Measurements from ENCODE around the gene PCDHGA4. TPM values are rescaled to one million over a fixed set of nuclear protein-coding genes. Genes with fewer than 3 reads are reported as not detected.
"Not testable (repeated sequence)": the region's sequence is repeated elsewhere in the genome, so short reads cannot be mapped to it uniquely, and the experiment has no call there.

The PCDHGA4 gene
- total RNA-seq, 1 experiment from 2014 or later, result 0.26 TPM

DNA sequence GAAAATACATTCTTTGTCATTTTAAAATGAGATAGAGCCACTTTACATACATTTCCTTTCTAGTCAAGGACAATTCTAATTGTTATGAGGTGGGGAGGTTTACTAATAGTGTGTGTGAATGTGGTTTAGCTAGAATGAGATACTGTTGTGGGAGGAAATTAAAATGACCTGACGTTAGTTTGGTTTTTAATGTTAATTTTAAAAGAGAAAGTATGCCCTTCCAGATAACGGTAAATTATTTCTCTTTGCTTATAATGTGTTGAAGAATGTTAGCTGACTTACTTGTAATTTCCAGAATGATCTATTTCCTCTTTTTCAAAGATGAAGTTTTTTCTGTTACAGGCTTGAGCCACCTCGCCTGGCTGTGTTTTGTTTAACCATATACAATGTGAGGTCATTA, 32.6 kb upstream of the PCDHGA4 start:
- intact Hi-C loops (cut with micrococcal nuclease), result no loop called here
- Mint-ChIP-seq H3K36me3 (ENCODE audit: insufficient read depth, unreplicated experiment) (peaks cover 37% of the 10 kb centered on the region), H3K4me3 (ENCODE audit: unreplicated experiment) (peak overlapping the region; percentile 99), H3K27me3 (ENCODE audit: insufficient read depth, unreplicated experiment) (no peaks in the 10 kb centered on the region), H3K27ac (ENCODE audit: low read depth, unreplicated experiment) (no peak overlapping the region), H3K4me1 (ENCODE audit: insufficient read depth, unreplicated experiment) (peaks cover 14% of the 10 kb centered on the region), H3K9me3 (ENCODE audit: unreplicated experiment) (peaks cover 38% of the 10 kb centered on the region)
- ChIA-PET CTCF (interaction anchor here (0.6 to 1.4 kb wide), 9 partner anchors 8 to 821 kb away, joined by 3 to 4 read pairs (median 3); partner anchors contain the start of genes PCDHGA1 and PCDHGA5), POLR2A (interaction anchor here (0.6 to 5.0 kb wide), 3 partner anchors 61 to 616 kb away, joined by 3 to 60 read pairs (median 3); no protein-coding TSS in a partner anchor)
- no TSS peak for BruUV-seq (replicated peaks)
- DNase-seq (ENCODE audit: unreplicated experiment), result no peak
- TF ChIP-seq, protein P1, sequence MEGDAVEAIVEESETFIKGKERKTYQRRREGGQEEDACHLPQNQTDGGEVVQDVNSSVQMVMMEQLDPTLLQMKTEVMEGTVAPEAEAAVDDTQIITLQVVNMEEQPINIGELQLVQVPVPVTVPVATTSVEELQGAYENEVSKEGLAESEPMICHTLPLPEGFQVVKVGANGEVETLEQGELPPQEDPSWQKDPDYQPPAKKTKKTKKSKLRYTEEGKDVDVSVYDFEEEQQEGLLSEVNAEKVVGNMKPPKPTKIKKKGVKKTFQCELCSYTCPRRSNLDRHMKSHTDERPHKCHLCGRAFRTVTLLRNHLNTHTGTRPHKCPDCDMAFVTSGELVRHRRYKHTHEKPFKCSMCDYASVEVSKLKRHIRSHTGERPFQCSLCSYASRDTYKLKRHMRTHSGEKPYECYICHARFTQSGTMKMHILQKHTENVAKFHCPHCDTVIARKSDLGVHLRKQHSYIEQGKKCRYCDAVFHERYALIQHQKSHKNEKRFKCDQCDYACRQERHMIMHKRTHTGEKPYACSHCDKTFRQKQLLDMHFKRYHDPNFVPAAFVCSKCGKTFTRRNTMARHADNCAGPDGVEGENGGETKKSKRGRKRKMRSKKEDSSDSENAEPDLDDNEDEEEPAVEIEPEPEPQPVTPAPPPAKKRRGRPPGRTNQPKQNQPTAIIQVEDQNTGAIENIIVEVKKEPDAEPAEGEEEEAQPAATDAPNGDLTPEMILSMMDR (IDR thresholded peaks at IDR 0.05; ENCODE audit: unreplicated experiment), result no peak

DNA sequence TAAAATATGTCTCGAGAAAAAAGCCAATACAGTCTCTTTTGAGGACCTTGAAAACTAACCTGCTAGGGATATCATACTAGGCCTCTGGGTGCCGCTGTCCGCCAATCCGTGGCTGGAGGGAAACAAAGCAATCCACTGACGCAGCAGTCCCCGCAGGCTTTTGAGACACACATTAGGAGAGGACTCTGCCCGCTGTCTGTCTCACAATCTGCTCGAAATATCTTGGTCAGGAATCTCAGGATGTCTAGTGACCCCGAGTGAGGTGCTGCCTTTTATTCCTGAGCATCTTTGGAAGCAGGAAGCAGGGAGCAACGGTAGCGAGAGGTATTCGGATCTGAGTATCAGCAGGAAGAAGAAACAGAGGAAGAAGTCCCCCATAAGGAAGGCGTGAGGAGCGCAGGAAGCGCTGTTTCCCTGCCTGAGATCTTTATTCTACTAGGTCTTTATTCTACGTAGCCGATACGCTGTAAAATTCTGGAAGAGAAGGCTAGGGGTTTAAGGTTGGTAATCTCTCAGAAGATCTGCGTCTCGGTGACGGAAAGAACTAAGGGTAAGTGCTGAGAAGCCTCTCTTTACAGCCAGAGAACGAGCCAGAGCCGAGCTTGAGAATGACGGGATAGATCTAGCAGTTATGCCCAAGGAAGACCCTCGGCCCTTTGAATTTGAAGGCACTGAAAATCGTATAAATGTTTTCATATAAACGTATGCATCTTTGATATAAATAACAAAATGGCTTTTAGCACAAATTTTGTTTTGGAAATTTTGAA, 28.6 kb upstream of the PCDHGA4 start:
- DNase-seq (ENCODE audit: unreplicated experiment), result peak; percentile 39
- intact Hi-C loops (cut with micrococcal nuclease), result no loop called here
- no peaks in the 10 kb centered on the region for H3K4me1 Mint-ChIP-seq (ENCODE audit: insufficient read depth, unreplicated experiment)
- peaks cover 15% of the 10 kb centered on the region for H3K9me3 Mint-ChIP-seq (ENCODE audit: unreplicated experiment)
- no peak overlapping the region for H3K27ac Mint-ChIP-seq (ENCODE audit: low read depth, unreplicated experiment)
- no peak overlapping the region for H3K4me3 Mint-ChIP-seq (ENCODE audit: unreplicated experiment)
- ChIA-PET CTCF (interaction anchor here (0.6 kb wide), 1 partner anchor 13 kb away, joined by 4 read pairs; no protein-coding TSS in a partner anchor), POLR2A (interaction anchor here (0.7 kb wide), 1 partner anchor 1382 kb away, joined by 4 read pairs; no protein-coding TSS in a partner anchor)
- no peaks in the 10 kb centered on the region for H3K36me3 Mint-ChIP-seq (ENCODE audit: insufficient read depth, unreplicated experiment)
- no peaks in the 10 kb centered on the region for H3K27me3 Mint-ChIP-seq (ENCODE audit: insufficient read depth, unreplicated experiment)
- BruUV-seq (replicated peaks), result no TSS peak
- TF ChIP-seq, protein P1 (IDR thresholded peaks at IDR 0.05; ENCODE audit: unreplicated experiment), result no peak

DNA sequence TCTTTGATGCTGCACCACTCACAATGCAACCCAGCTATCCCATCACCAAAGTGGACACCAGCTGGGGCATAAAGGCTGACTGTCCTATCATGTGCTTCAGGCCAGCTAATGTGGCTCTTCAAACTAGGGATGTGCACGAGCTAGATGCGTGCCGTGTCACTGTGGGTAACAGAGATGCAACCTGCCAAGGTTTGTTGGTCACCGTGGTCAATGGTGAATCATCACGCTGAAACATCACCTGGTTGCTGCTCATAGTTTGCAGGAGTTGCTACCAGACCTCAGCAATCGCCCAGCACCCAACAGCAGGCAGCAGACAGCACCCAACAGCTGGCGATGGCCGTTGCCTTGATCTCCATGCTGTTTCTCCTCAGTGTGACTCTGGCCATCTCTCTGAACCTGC, 26.6 kb upstream of the PCDHGA4 start:
- Mint-ChIP-seq H3K36me3 (ENCODE audit: insufficient read depth, unreplicated experiment) (no peaks in the 10 kb centered on the region), H3K27ac (ENCODE audit: low read depth, unreplicated experiment) (no peak overlapping the region), H3K4me3 (ENCODE audit: unreplicated experiment) (no peak overlapping the region), H3K27me3 (ENCODE audit: insufficient read depth, unreplicated experiment) (no peaks in the 10 kb centered on the region), H3K4me1 (ENCODE audit: insufficient read depth, unreplicated experiment) (no peaks in the 10 kb centered on the region), H3K9me3 (ENCODE audit: unreplicated experiment) (peaks cover 15% of the 10 kb centered on the region)
- CTCF ChIA-PET, result interaction anchor here (0.7 to 3.9 kb wide), 9 partner anchors 8 to 230 kb away, joined by 3 to 31 read pairs (median 3); partner anchors contain the start of genes PCDHB14, PCDHGB3 and TAF7
- no TSS peak for BruUV-seq (replicated peaks)
- POLR2A ChIA-PET, result interaction anchor here (3.3 kb wide), 1 partner anchor 8 kb away, joined by 21 read pairs; the partner anchor contains the start of gene TAF7
- DNase-seq (ENCODE audit: unreplicated experiment), result no peak
- TF ChIP-seq, protein P1 (IDR thresholded peaks at IDR 0.05; ENCODE audit: unreplicated experiment), result no peak
- intact Hi-C loops (cut with micrococcal nuclease), result no loop called here

DNA sequence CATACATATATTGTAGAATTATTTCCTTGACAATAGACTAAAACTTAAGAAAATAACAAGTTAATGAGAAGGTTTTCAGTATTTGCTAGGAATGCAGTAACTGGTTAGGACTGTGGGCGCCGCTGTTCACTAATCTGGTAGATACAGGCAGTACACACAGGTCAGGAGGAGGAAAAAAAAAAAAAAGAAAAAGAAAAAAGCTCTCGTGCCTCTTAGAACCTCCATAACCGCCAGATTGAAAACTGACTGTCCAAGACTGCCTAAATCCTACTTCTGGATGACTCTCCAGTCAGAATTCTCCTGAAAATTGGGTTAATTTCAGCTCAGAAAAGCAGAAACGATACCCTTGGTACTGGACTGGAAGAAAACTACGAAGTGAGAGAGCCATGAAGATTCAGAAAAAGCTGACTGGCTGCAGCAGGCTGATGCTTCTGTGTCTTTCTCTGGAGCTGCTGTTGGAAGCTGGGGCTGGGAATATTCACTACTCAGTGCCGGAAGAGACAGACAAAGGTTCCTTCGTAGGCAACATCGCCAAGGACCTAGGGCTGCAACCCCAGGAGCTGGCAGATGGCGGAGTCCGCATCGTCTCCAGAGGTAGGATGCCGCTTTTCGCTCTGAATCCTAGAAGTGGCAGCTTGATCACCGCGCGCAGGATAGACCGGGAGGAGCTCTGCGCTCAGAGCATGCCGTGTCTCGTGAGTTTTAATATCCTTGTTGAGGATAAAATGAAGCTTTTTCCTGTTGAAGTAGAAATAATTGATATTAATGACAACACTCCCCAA, 24.3 kb upstream of the PCDHGA4 start, which contains the start of gene PCDHGA1:
Gene PCDHGA1, plus strand, starts transcription at position 216 of the 782 bp plus-strand sequence.
- peak within 1 kb of the TSS; percentile 58 for H3K4me3 Mint-ChIP-seq (ENCODE audit: unreplicated experiment)
- no TSS peak for BruUV-seq (replicated peaks)
- DNase-seq (ENCODE audit: unreplicated experiment), result peak; percentile 60
- no peaks in the 10 kb centered on the region for H3K27me3 Mint-ChIP-seq (ENCODE audit: insufficient read depth, unreplicated experiment)
- TF ChIP-seq, protein P1 (IDR thresholded peaks at IDR 0.05; ENCODE audit: unreplicated experiment), result peak; percentile 47
- POLR2A ChIA-PET, result interaction anchor here (3.3 kb wide), 1 partner anchor 10 kb away, joined by 21 read pairs; the partner anchor contains the start of gene TAF7
- no peaks in the 10 kb centered on the region for H3K36me3 Mint-ChIP-seq (ENCODE audit: insufficient read depth, unreplicated experiment)
- intact Hi-C loops (cut with micrococcal nuclease), result no loop called here
- no peaks in the 10 kb centered on the region for H3K4me1 Mint-ChIP-seq (ENCODE audit: insufficient read depth, unreplicated experiment)
- no peak within 1 kb of the TSS for H3K27ac Mint-ChIP-seq (ENCODE audit: low read depth, unreplicated experiment)
- CTCF ChIA-PET, result interaction anchor here (0.6 to 3.9 kb wide), 13 partner anchors 8 to 247 kb away, joined by 3 to 31 read pairs (median 5); partner anchors contain the start of genes PCDHB14 and TAF7
- peaks cover 7% of the 10 kb centered on the region for H3K9me3 Mint-ChIP-seq (ENCODE audit: unreplicated experiment)

DNA sequence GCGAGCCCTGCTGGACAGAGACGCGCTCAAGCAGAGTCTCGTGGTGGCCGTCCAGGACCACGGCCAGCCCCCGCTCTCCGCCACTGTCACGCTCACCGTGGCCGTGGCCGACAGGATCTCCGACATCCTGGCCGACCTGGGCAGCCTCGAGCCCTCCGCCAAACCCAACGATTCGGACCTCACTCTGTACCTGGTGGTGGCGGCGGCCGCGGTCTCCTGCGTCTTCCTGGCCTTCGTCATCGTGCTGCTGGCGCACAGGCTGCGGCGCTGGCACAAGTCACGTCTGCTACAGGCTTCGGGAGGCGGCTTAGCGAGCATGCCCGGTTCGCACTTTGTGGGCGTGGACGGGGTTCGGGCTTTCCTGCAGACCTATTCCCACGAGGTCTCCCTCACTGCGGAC, 22.2 kb upstream of the PCDHGA4 start:
- H3K27ac Mint-ChIP-seq (ENCODE audit: low read depth, unreplicated experiment); H3K4me1 Mint-ChIP-seq (ENCODE audit: insufficient read depth, unreplicated experiment); DNase-seq (ENCODE audit: unreplicated experiment); H3K4me3 Mint-ChIP-seq (ENCODE audit: unreplicated experiment); BruUV-seq (replicated peaks); H3K36me3 Mint-ChIP-seq (ENCODE audit: insufficient read depth, unreplicated experiment); intact Hi-C loops (cut with micrococcal nuclease); H3K27me3 Mint-ChIP-seq (ENCODE audit: insufficient read depth, unreplicated experiment): not testable (repeated sequence)
- H3K9me3 Mint-ChIP-seq (ENCODE audit: unreplicated experiment), result peaks cover 14% of the 10 kb centered on the region
- ChIA-PET POLR2A (interaction anchor here (0.7 to 0.8 kb wide), 2 partner anchors 8 to 12 kb away, joined by 3 to 5 read pairs; partner anchors contain the start of gene TAF7), CTCF (interaction anchor here (3.5 kb wide), 1 partner anchor 13 kb away, joined by 18 read pairs; the partner anchor contains the start of gene TAF7)

All from MCF 10A (cell line).